ENCODE results near the gene IMPDH1.

Gene IMPDH1

GRCh38 chr7:128387216-128388144 is 22.3 kb downstream of the IMPDH1 start:
- peak; percentile 89 for DNase-seq (ENCODE audit: low read depth, low spot score)

- no peak for DNase-seq (ENCODE audit: low read depth, low spot score)
These were observed 23.5 kb downstream of the IMPDH1 start for GRCh38 chr7:128385988-128386925.

GRCh38 chr7:128384726-128385125 is 25.1 kb downstream of the IMPDH1 start:
- no peak for DNase-seq (ENCODE audit: low read depth, low spot score)

- peak; percentile 40 for DNase-seq (ENCODE audit: low read depth, low spot score)
These were observed 26.0 kb downstream of the IMPDH1 start for GRCh38 chr7:128383776-128384175.

GRCh38 chr7:128381161-128381821 is 28.5 kb downstream of the IMPDH1 start:
- no peak for DNase-seq (ENCODE audit: low read depth, low spot score)

- DNase-seq (ENCODE audit: low read depth, low spot score), result no peak
These were observed 29.2 kb downstream of the IMPDH1 start for GRCh38 chr7:128380483-128381106.

GRCh38 chr7:128379900-128380479 is 29.8 kb downstream of the IMPDH1 start:
- DNase-seq (ENCODE audit: low read depth, low spot score), result no peak

- no peak for DNase-seq (ENCODE audit: low read depth, low spot score)
These were observed 31.1 kb downstream of the IMPDH1 start for GRCh38 chr7:128378637-128379036.

GRCh38 chr7:128376077-128376476 is 33.7 kb downstream of the IMPDH1 start:
- no peak for DNase-seq (ENCODE audit: low read depth, low spot score)

GRCh38 chr7:128374041-128374440 is 35.7 kb downstream of the IMPDH1 start:
- DNase-seq (ENCODE audit: low read depth, low spot score), result no peak

- DNase-seq (ENCODE audit: low read depth, low spot score), result no peak
These were observed 36.2 kb downstream of the IMPDH1 start for GRCh38 chr7:128373606-128374005.

- no peak for DNase-seq (ENCODE audit: low read depth, low spot score)
These were observed 39.3 kb downstream of the IMPDH1 start for GRCh38 chr7:128370491-128370890.

- DNase-seq (ENCODE audit: low read depth, low spot score), result no peak
These were observed 42.8 kb downstream of the IMPDH1 start for GRCh38 chr7:128366986-128367385.

- DNase-seq (ENCODE audit: low read depth, low spot score), result no peak
These were observed 43.5 kb downstream of the IMPDH1 start for GRCh38 chr7:128366300-128366699.

- no peak for DNase-seq (ENCODE audit: low read depth, low spot score)
These were observed 44.4 kb downstream of the IMPDH1 start for GRCh38 chr7:128365432-128365831.

- no peak for DNase-seq (ENCODE audit: low read depth, low spot score)
These were observed 45.5 kb downstream of the IMPDH1 start for GRCh38 chr7:128364166-128364870.

- DNase-seq (ENCODE audit: low read depth, low spot score), result no peak
These were observed 46.5 kb downstream of the IMPDH1 start for GRCh38 chr7:128363261-128363721.

GRCh38 chr7:128362670-128363069 is 47.1 kb downstream of the IMPDH1 start:
- no peak for DNase-seq (ENCODE audit: low read depth, low spot score)

- peak; percentile 57 for DNase-seq (ENCODE audit: low read depth, low spot score)
These were observed 48.1 kb downstream of the IMPDH1 start, which contains the start of gene PRRT4 for GRCh38 chr7:128361411-128362379. Gene PRRT4, minus strand, starts transcription at chr7:128361690.

Data from astrocyte of the hippocampus (primary cell).